H1 (cell line): ENCODE measurements around the gene COL8A1. TPM values are rescaled to one million over a fixed set of nuclear protein-coding genes. Genes with fewer than 3 reads are reported as not detected.

ENCODE experiments used
- CTCF ChIA-PET: fragments of 300-600 bp; sonication (Branson Sonifier 250); formaldehyde crosslinking; loops from one replicate; lab custom pipeline; 2021; ENCODE audit not compliant: partially characterized antibody; lab: Charles Lee
- POLR2A ChIA-PET: fragments of 300-600 bp; sonication (Branson Sonifier 250); formaldehyde crosslinking; loops from one replicate; lab custom pipeline; 2021; ENCODE audit warnings: inconsistent platforms; ENCODE audit not compliant: partially characterized antibody; lab: Charles Lee
- DNase-seq, 2 experiments: peaks; one replicate each; pipeline versions ENCODE4 v3.0.0 to v3.0.0-alpha.2; 2010 to 2022; ENCODE audit warnings: low spot score in 2 of 2, low read depth in 1 of 2, mixed read lengths in 1 of 2
- FAIRE-seq: peaks from 2 replicates; lab custom pipeline; 2011; peaks lifted over from hg19 to GRCh38; lab: Jason Lieb, UNC
- H2AFZ ChIP-seq: 2 replicates; pipeline ENCODE4 v1.8.1; 2012; ENCODE audit warnings: low read length, inconsistent platforms
- H2AK5ac ChIP-seq: 2 replicates; pipeline ENCODE4 v1.6.1; 2013; ENCODE audit warnings: low read depth, low read length
- H2BK120ac ChIP-seq: replicated peaks from 2 replicates; pipeline ENCODE3; 2013; ENCODE audit warnings: low read depth, low read length, inconsistent platforms
- H2BK12ac ChIP-seq: 2 replicates; pipeline ENCODE4 v1.6.1; 2013; ENCODE audit warnings: low read depth, low read length
- H2BK15ac ChIP-seq: 2 replicates; pipeline ENCODE4 v1.6.1; 2013; ENCODE audit warnings: low read length
- H2BK20ac ChIP-seq: 2 replicates; pipeline ENCODE4 v1.6.1; 2013; ENCODE audit warnings: low read length
- H2BK5ac ChIP-seq: 2 replicates; pipeline ENCODE4 v1.6.1; 2013; ENCODE audit warnings: low read depth, low read length
- H3K14ac ChIP-seq: 2 replicates; pipeline ENCODE4 v1.6.1; 2013; ENCODE audit warnings: inconsistent platforms; ENCODE audit not compliant: insufficient read length
- H3K18ac ChIP-seq: 2 replicates; pipeline ENCODE4 v1.6.1; 2013; ENCODE audit warnings: low read length; ENCODE audit errors: extremely low read depth
- H3K23ac ChIP-seq: 2 replicates; pipeline ENCODE4 v1.6.1; 2013; ENCODE audit warnings: inconsistent platforms; ENCODE audit not compliant: insufficient read length
- H3K23me2 ChIP-seq: 2 replicates; pipeline ENCODE4 v1.6.1; 2013; ENCODE audit warnings: low read depth, low read length
- H3K27ac ChIP-seq: 2 replicates; pipeline ENCODE4 v1.6.1; 2011; ENCODE audit warnings: low read depth, low read length, inconsistent platforms
- H3K27me3 ChIP-seq, 4 experiments: replicated peaks in 1 of 4; 1 replicate in 1 of 4; 2 replicates in 3 of 4; pipeline versions ENCODE4 v1.6.1 to v1.8.1; 2011 to 2013; ENCODE audit warnings: low read length in 3 of 4, mild to moderate bottlenecking in 3 of 4, inconsistent platforms in 2 of 4, mixed read lengths in 2 of 4, moderate library complexity in 1 of 4; ENCODE audit not compliant: control insufficient read depth in 3 of 4, insufficient read depth in 3 of 4; ENCODE audit errors: extremely low read depth in 1 of 4
- H3K36me3 ChIP-seq, 4 experiments: 2 replicates each; pipeline versions ENCODE4 v1.6.1 to v1.8.1; 2011 to 2013; ENCODE audit warnings: mild to moderate bottlenecking in 4 of 4, low read length in 3 of 4, moderate library complexity in 2 of 4, control low read depth in 1 of 4, inconsistent platforms in 1 of 4; ENCODE audit not compliant: insufficient read depth in 4 of 4, control insufficient read depth in 2 of 4
- H3K4ac ChIP-seq: replicated peaks from 2 replicates; pipeline ENCODE3; 2013; ENCODE audit warnings: low read length, low read depth, mixed read lengths, inconsistent platforms; ENCODE audit not compliant: insufficient read length
- H3K4me1 ChIP-seq, 4 experiments: replicated peaks in 1 of 4; 1 replicate in 1 of 4; 2 replicates in 3 of 4; pipeline versions ENCODE4 v1.6.1 to v1.8.1; 2011 to 2013; ENCODE audit warnings: low read length in 3 of 4, inconsistent platforms in 2 of 4, mixed read lengths in 1 of 4; ENCODE audit not compliant: insufficient read depth in 4 of 4, control insufficient read depth in 3 of 4
- H3K4me2 ChIP-seq, 2 experiments: 2 replicates each; pipeline versions ENCODE4 v1.6.1 to v1.8.1; 2011 to 2013; ENCODE audit warnings: low read depth in 2 of 2, low read length in 2 of 2, control low read depth in 1 of 2, inconsistent platforms in 1 of 2, mild to moderate bottlenecking in 1 of 2; ENCODE audit not compliant: insufficient read depth in 1 of 2
- H3K4me3 ChIP-seq, 4 experiments: fragments of 200-600, 300-600 bp in 1 of 4; sonication (generic), shearing (Covaris generic), sonication (Bioruptor Twin) in 1 of 4; 2 replicates each; pipeline versions ENCODE4 v1.5.1 to v1.8.1; 2011 to 2016; ENCODE audit warnings: low read length in 4 of 4, low read depth in 3 of 4, control low read depth in 2 of 4, inconsistent platforms in 2 of 4, mild to moderate bottlenecking in 2 of 4, mixed read lengths in 1 of 4, moderate library complexity in 1 of 4; ENCODE audit not compliant: insufficient read depth in 2 of 4; ENCODE audit errors: extremely low read depth in 1 of 4
- H3K56ac ChIP-seq: replicated peaks from 2 replicates; pipeline ENCODE3; 2013; ENCODE audit warnings: low read depth, mild to moderate bottlenecking, mixed read lengths, low read length, inconsistent platforms; ENCODE audit not compliant: insufficient read length
- H3K79me1 ChIP-seq: 2 replicates; pipeline ENCODE4 v1.6.1; 2013; ENCODE audit warnings: low read depth, low read length, control low read depth
- H3K79me2 ChIP-seq, 2 experiments: 2 replicates each; pipeline versions ENCODE4 v1.6.1 to v1.8.1; 2012 to 2013; ENCODE audit warnings: low read length in 2 of 2, mild to moderate bottlenecking in 2 of 2, inconsistent platforms in 1 of 2; ENCODE audit not compliant: insufficient read depth in 2 of 2, control insufficient read depth in 1 of 2
- H3K9ac ChIP-seq, 4 experiments: replicated peaks in 1 of 4; 1 replicate in 1 of 4; 2 replicates in 3 of 4; pipeline versions ENCODE4 v1.6.1 to v1.8.1; 2011 to 2013; ENCODE audit warnings: low read depth in 3 of 4, low read length in 3 of 4, control low read depth in 2 of 4, mild to moderate bottlenecking in 2 of 4, moderate library complexity in 2 of 4, inconsistent platforms in 1 of 4; ENCODE audit errors: extremely low read depth in 1 of 4
- H3K9me3 ChIP-seq, 2 experiments: 2 replicates each; pipeline versions ENCODE4 v1.6.1 to v1.8.1; 2012 to 2013; ENCODE audit warnings: mild to moderate bottlenecking in 2 of 2, moderate library complexity in 2 of 2, control low read depth in 1 of 2, inconsistent platforms in 1 of 2, low read depth in 1 of 2, low read length in 1 of 2, mixed read lengths in 1 of 2; ENCODE audit not compliant: insufficient read depth in 2 of 2
- H4K20me1 ChIP-seq, 2 experiments: replicated peaks in 1 of 2; 2 replicates each; pipeline versions ENCODE3 to v1.8.1; 2011 to 2013; ENCODE audit warnings: inconsistent platforms in 2 of 2, low read length in 2 of 2, mild to moderate bottlenecking in 1 of 2; ENCODE audit not compliant: insufficient read depth in 2 of 2, control insufficient read depth in 1 of 2
- H4K5ac ChIP-seq: 2 replicates; pipeline ENCODE4 v1.6.1; 2013; ENCODE audit warnings: low read length, low read depth, mixed read lengths, inconsistent platforms; ENCODE audit not compliant: insufficient read length
- H4K8ac ChIP-seq: 2 replicates; pipeline ENCODE4 v1.8.0; 2013; ENCODE audit warnings: mild to moderate bottlenecking, moderate library complexity, low read length, inconsistent platforms; ENCODE audit not compliant: insufficient read depth; ENCODE audit errors: extremely low read depth
- H4K91ac ChIP-seq: replicated peaks from 2 replicates; pipeline ENCODE3; 2013; ENCODE audit warnings: low read length, mixed read lengths, inconsistent platforms; ENCODE audit not compliant: insufficient read length
- CTCF ChIP-seq, 3 experiments: IDR thresholded peaks; 1 replicate in 2 of 3; 2 replicates in 1 of 3; pipeline versions ENCODE4 v1.5.1 to v1.6.1; 2011; ENCODE audit warnings: low read length in 3 of 3, mild to moderate bottlenecking in 3 of 3, inconsistent platforms in 2 of 3, low read depth in 1 of 3, moderate library complexity in 1 of 3; ENCODE audit not compliant: insufficient read depth in 1 of 3; ENCODE audit errors: control extremely low read depth in 1 of 3
- EP300 ChIP-seq, 2 experiments: IDR thresholded peaks; 1 replicate in 1 of 2; 2 replicates in 1 of 2; pipeline ENCODE4 v1.6.1; 2011 to 2012; ENCODE audit warnings: low read depth in 2 of 2, low read length in 2 of 2, mild to moderate bottlenecking in 2 of 2, borderline replicate concordance in 1 of 2, inconsistent platforms in 1 of 2, moderate library complexity in 1 of 2
- JUN ChIP-seq: IDR thresholded peaks from 2 replicates; pipeline ENCODE4 v1.6.1; 2011; ENCODE audit warnings: low read depth, mild to moderate bottlenecking, improper control_type of control experiment, low read length
- MAFK ChIP-seq: IDR thresholded peaks from 2 replicates; pipeline ENCODE4 v1.6.1; 2012; ENCODE audit warnings: low read depth, mild to moderate bottlenecking, improper control_type of control experiment, low read length
- PHF8 ChIP-seq: fragments of 200-600 bp; sonication (generic); conservative IDR thresholded peaks from 2 replicates; pipeline ENCODE4 v1.7.1; 2012; ENCODE audit warnings: low read depth, mild to moderate bottlenecking, inconsistent platforms, low read length, moderate library complexity
- SAP30 ChIP-seq: fragments of 300-600 bp; sonication (generic); IDR thresholded peaks from 2 replicates; pipeline ENCODE4 v1.7.1; 2012; ENCODE audit warnings: low read length, moderate library complexity, mild to moderate bottlenecking, inconsistent platforms; ENCODE audit not compliant: insufficient read depth, insufficient replicate concordance
- SIRT6 ChIP-seq: IDR thresholded peaks from one replicate; pipeline ENCODE4 v1.7.1; 2012; ENCODE audit warnings: low read length, inconsistent platforms
- SP1 ChIP-seq: IDR thresholded peaks from 2 replicates; pipeline ENCODE4 v1.6.1; 2011; ENCODE audit warnings: low read depth, low read length
- SRF ChIP-seq: IDR thresholded peaks from 2 replicates; pipeline ENCODE4 v1.6.1; 2011; ENCODE audit warnings: mild to moderate bottlenecking, low read depth, low read length, moderate library complexity
- WGBS, 2 experiments: shearing (Covaris generic) in 1 of 2; methylation state at CpG; one replicate each; pipeline versions ENCODE4 v1.1.6 to v1.1.7; 2013 to 2015; ENCODE audit warnings: low lambda C conversion rate in 2 of 2, mixed read lengths in 2 of 2, inconsistent platforms in 1 of 2, low coverage in 1 of 2, missing lambda C conversion rate in 1 of 2; ENCODE audit not compliant: insufficient replicate concordance in 2 of 2, insufficient coverage in 1 of 2, insufficient read length in 1 of 2; ENCODE audit errors: extremely low coverage in 1 of 2, missing lambda C conversion rate in 1 of 2; 5-methylcytosine and 5-hydroxymethylcytosine counted together
- polyA plus RNA-seq, 7 experiments: library from polyadenylated mRNA; depleted of rRNA in 3 of 7; stranded (reverse) in 5 of 7; unstranded in 2 of 7; fragments of >200 nt in 5 of 7; fragments of 200-250 nt in 2 of 7; gene quantifications; 1 replicate in 5 of 7; 2 replicates in 1 of 7; 4 replicates in 1 of 7; pipeline versions ENCODE4 v1.2.1 to v1.2.3, GENCODE V29; 2011 to 2013; ENCODE audit warnings: missing spikeins in 2 of 7, mixed read lengths in 2 of 7
- total RNA-seq: library from RNA; stranded (reverse); fragmentation: NEBNext Ultra II Directional; extraction: Animal tissue kit (Norgen Biotek cat#: 25700); gene quantifications from 2 replicates; pipeline ENCODE4 v1.2.1, GENCODE V29; 2021

COL8A1 gene
- total and polyA plus RNA-seq, 2 of the 8 experiments (the other 6 are each of a cell fraction or from before 2014, with no cell fraction given) = 0.21 to 1.2 TPM

DNA sequence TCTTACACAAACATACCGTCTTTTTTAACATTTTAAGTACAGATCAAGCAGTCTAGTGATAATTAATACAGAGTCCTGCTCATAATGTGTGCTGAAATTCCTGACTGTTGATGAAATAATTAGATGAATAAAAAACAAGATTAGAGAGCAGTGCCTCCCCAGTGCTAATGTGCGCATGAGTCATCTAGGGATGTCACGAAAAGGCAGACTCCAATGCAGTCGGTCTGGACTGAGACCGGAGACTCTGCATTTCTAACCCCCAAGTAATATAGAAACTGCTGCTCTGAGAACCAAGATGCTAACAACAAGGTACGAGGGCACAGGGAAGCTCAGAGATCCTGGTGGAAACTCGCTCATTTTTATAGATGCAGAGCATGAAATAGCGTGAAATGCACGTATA is 61.4 kb downstream of the COL8A1 start:
- H3K4me1 ChIP-seq = no peaks in the 10 kb centered on the region
- 88% methylated on average over 9 of the region's 9 CpGs; no CpG with 5 or more reads in 1 of the 2 experiments for WGBS, 2 experiments
- ChIA-PET CTCF (interaction anchor here (3.6 kb wide), 1 partner anchor 55 kb away, joined by 14 read pairs; no protein-coding TSS in a partner anchor), POLR2A (no interaction called here)
- no peaks in the 10 kb centered on the region; the same call in 1 of the 2 replicates for H3K23me2 ChIP-seq
- no peak overlapping the region for H2BK120ac ChIP-seq
- H3K23ac ChIP-seq = no peak overlapping the region
- H2BK15ac ChIP-seq = no peak overlapping the region
- H3K27me3 ChIP-seq = no peaks in the 10 kb centered on the region
- H3K14ac ChIP-seq = no peak overlapping the region
- no peak overlapping the region for H2AFZ ChIP-seq
- H4K8ac ChIP-seq = no peak overlapping the region
- no peak overlapping the region for H2AK5ac ChIP-seq
- no peak overlapping the region for H4K5ac ChIP-seq
- TF ChIP-seq MAFK (no peak), CTCF (IDR thresholded peaks at IDR 0.05; ENCODE audit: control extremely low read depth in 1 of 3, insufficient read depth in 1 of 3, low read depth in 1 of 3, low read length in 3 of 3) (no peak), SP1 (no peak), SAP30 (no peak), PHF8 (no peak), JUN (no peak), SRF (no peak), SIRT6 (no peak), EP300 (IDR thresholded peaks at IDR 0.05; ENCODE audit: borderline replicate concordance in 1 of 2, low read depth in 2 of 2, low read length in 2 of 2) (no peak)
- no peak overlapping the region for H3K27ac ChIP-seq
- H3K4me3 ChIP-seq = no peak overlapping the region
- H3K79me1 ChIP-seq = no peaks in the 10 kb centered on the region
- H3K9me3 ChIP-seq = no peaks in the 10 kb centered on the region
- H4K91ac ChIP-seq = no peak overlapping the region
- no peaks in the 10 kb centered on the region for H3K36me3 ChIP-seq
- H3K4me2 ChIP-seq = no peak overlapping the region
- DNase-seq = no peak
- no peak overlapping the region for H2BK20ac ChIP-seq
- no peak for FAIRE-seq
- no peak overlapping the region for H3K4ac ChIP-seq
- H3K9ac ChIP-seq = no peak overlapping the region
- no peaks in the 10 kb centered on the region for H4K20me1 ChIP-seq
- H2BK12ac ChIP-seq = no peak overlapping the region
- H2BK5ac ChIP-seq = no peak overlapping the region
- H3K18ac ChIP-seq = no peak overlapping the region
- H3K79me2 ChIP-seq = no peaks in the 10 kb centered on the region
- no peak overlapping the region for H3K56ac ChIP-seq
